ENCODE measurements around the gene PGAP3. TPM values are rescaled to one million over a fixed set of nuclear protein-coding genes. Genes with fewer than 3 reads are reported as not detected.

The PGAP3 gene
- total RNA-seq, 1 experiment from 2014 or later, result 29.0 TPM

- peaks cover 70% of the 10 kb centered on the region for H3K27me3 Mint-ChIP-seq (ENCODE audit: low read depth)
- Histone ChIP-seq H3K79me1 (ENCODE audit: insufficient read depth, low read depth, low read length, poor library complexity, severe bottlenecking) (no peaks in the 10 kb centered on the region), H3K14ac (ENCODE audit: insufficient read depth, low read length) (0 out of 2 replicates have a peak within 1 kb of the TSS, but pooled peaks have one; percentile 44), H3K4me1 (ENCODE audit: insufficient read depth, low read length) (peaks cover 6% of the 10 kb centered on the region; the same call in 1 of the 2 replicates), H3T11ph (ENCODE audit: low read length) (no peak within 1 kb of the TSS), H4K20me1 (ENCODE audit: control insufficient read depth, insufficient read depth, insufficient read length) (no peaks in the 10 kb centered on the region), H4K8ac (replicated peaks; ENCODE audit: insufficient read length, low read depth, low read length) (no peak within 1 kb of the TSS), H2BK120ac (ENCODE audit: low read depth, low read length, poor library complexity, severe bottlenecking) (no peak within 1 kb of the TSS), H3K27me3 (ENCODE audit: insufficient read depth, low read length) (peaks cover 3% of the 10 kb centered on the region; the same call in 1 of the 2 replicates), H3K27ac (ENCODE audit: insufficient read length, low read depth, low read length) (no peak within 1 kb of the TSS), H2AK5ac (ENCODE audit: insufficient read length, low read length) (no peak within 1 kb of the TSS), H3K23me2 (ENCODE audit: insufficient read length, low read depth, low read length, poor library complexity, severe bottlenecking) (peaks cover 6% of the 10 kb centered on the region), H2BK20ac (ENCODE audit: low read depth, low read length, poor library complexity, severe bottlenecking) (no peak within 1 kb of the TSS), H3K9me3 (ENCODE audit: control insufficient read depth, low read depth, low read length) (no peaks in the 10 kb centered on the region), H2AFZ (ENCODE audit: low read length) (no peak within 1 kb of the TSS), H2BK5ac (ENCODE audit: insufficient read length, low read length) (no peak within 1 kb of the TSS), H4K5ac (ENCODE audit: insufficient read length, low read depth, low read length) (no peak within 1 kb of the TSS), H3K18ac (ENCODE audit: insufficient read length, low read depth, low read length) (no peak within 1 kb of the TSS), H4K91ac (ENCODE audit: insufficient read length, low read depth, low read length) (no peak within 1 kb of the TSS), H3K23ac (ENCODE audit: insufficient read length, low read depth, low read length) (no peak within 1 kb of the TSS), H3K4ac (ENCODE audit: low read depth, low read length) (no peak within 1 kb of the TSS), H2BK15ac (ENCODE audit: low read depth, low read length) (no peak within 1 kb of the TSS), H3K9ac (ENCODE audit: extremely low read depth, insufficient read length, low read length) (no peak within 1 kb of the TSS), H2BK12ac (ENCODE audit: insufficient read length, low read depth, low read length) (no peak within 1 kb of the TSS), H3K79me2 (ENCODE audit: insufficient read depth, low read length) (no peaks in the 10 kb centered on the region), H3K56ac (ENCODE audit: insufficient read length, low read depth, low read length) (no peak within 1 kb of the TSS), H3K4me2 (ENCODE audit: insufficient read depth, insufficient read length, low read length) (peak within 1 kb of the TSS; percentile 65)
- peak; percentile 77 for TF ChIP-seq CTCF (conservative IDR thresholded peaks at IDR 0.05)
- H3K4me3 Mint-ChIP-seq, result peak within 1 kb of the TSS; percentile 56 to 79
- WGBS (ENCODE audit: extremely low coverage, insufficient read length, low lambda C conversion rate), result no CpG with 5 or more reads among the region's 85 CpGs
- no peaks in the 10 kb centered on the region; a peak in 1 of 5 replicates for H3K9me3 Mint-ChIP-seq
- H3K27ac Mint-ChIP-seq, result peak within 1 kb of the TSS in 1 of 3 experiments; percentile 74; a peak in 2 of 7 replicates
- no peaks in the 10 kb centered on the region; a peak in 1 of 7 replicates for H3K36me3 Mint-ChIP-seq (ENCODE audit: insufficient read depth in 1 of 3, low read depth in 3 of 3)
- peak; percentile 81 for DNase-seq
- peaks cover 41 to 46% of the 10 kb centered on the region in 2 experiments for H3K4me1 Mint-ChIP-seq
Measured at GRCh38 chr17:39667945-39668924, 19.6 kb downstream of the PGAP3 start, which contains the start of gene PNMT. Gene PNMT, plus strand, starts transcription at chr17:39668453. Its CDS starts 23 bp downstream, at chr17:39668476.
